GM12891 (cell line): Measurements from ENCODE around the gene STBD1.

Source experiments
- PAX5 ChIP-seq: IDR thresholded peaks from 2 replicates; pipeline ENCODE4 v1.6.1; 2011; ENCODE audit warnings: low read length, moderate library complexity, mild to moderate bottlenecking; ENCODE audit not compliant: insufficient read depth, severe bottlenecking
- POLR2A ChIP-seq: IDR thresholded peaks from 2 replicates; pipeline ENCODE4 v1.6.1; 2011; ENCODE audit warnings: low read depth, low read length, control low read depth
- POLR2AphosphoS5 ChIP-seq: IDR thresholded peaks from 2 replicates; pipeline ENCODE4 v1.6.1; 2011; ENCODE audit warnings: low read depth, low read length, control low read depth
- POU2F2 ChIP-seq: IDR thresholded peaks from 2 replicates; pipeline ENCODE4 v1.6.1; 2011; ENCODE audit warnings: low read depth, mild to moderate bottlenecking, control low read depth, low read length, moderate library complexity
- SPI1 ChIP-seq: IDR thresholded peaks from 2 replicates; pipeline ENCODE4 v1.6.1; 2011; ENCODE audit warnings: low read depth, low read length, control low read depth
- TAF1 ChIP-seq: IDR thresholded peaks from 2 replicates; pipeline ENCODE4 v1.6.1; 2011; ENCODE audit warnings: low read depth, low read length, control low read depth

DNA sequence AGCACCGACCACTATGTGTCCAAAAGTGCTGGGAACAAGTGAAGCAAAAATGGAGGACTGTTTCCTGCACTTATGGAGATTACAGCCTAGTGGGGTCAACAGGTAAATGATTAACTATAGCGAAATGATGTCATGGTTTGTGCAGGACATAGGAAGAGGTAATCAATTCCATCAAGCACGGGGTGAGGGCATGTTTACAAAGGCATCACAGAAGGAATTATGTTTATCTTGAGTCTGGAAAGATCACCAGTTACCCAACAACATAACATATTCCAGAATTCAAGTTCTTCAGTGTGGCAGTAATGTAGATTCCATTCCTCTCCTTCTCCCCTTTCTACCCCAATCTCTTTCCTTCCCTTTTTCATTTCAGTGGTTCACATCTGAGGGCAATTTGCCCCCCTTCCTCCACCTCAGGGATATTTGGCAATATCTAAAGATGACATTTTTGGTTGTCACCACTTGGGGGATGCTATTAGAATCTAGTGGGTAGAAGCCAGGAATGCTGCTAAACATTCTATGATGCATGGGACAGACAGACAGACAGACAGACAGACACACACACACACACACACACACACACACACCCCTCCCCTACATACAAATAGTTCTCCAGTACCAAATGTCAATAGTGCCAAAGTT is 30.9 kb upstream of the STBD1 start:
- TF ChIP-seq POLR2AphosphoS5 (no peak), TAF1 (no peak), POLR2A (no peak), PAX5 (no peak), POU2F2 (no peak), SPI1 (no peak)
